Hematopoietic multipotent progenitor cell treated with erythropoietin and hydrocortisone succinate and interleukin-3 and kit ligand, for 15 days (in vitro differentiated cells): ENCODE data around the gene TRABD2B.

Source experiments
- DNase-seq: peaks from one replicate; pipeline ENCODE4 v3.0.0-alpha.2; 2015; ENCODE audit warnings: low spot score

TRABD2B gene

GRCh38 chr1:47875831-47876586, 121.2 kb downstream of the TRABD2B start:
- DNase-seq, result no peak

GRCh38 chr1:47875036-47875435, 122.1 kb downstream of the TRABD2B start:
- no peak for DNase-seq

GRCh38 chr1:47873337-47873736, 123.8 kb downstream of the TRABD2B start:
- DNase-seq, result no peak

GRCh38 chr1:47872886-47873285, 124.3 kb downstream of the TRABD2B start:
- no peak for DNase-seq

DNA sequence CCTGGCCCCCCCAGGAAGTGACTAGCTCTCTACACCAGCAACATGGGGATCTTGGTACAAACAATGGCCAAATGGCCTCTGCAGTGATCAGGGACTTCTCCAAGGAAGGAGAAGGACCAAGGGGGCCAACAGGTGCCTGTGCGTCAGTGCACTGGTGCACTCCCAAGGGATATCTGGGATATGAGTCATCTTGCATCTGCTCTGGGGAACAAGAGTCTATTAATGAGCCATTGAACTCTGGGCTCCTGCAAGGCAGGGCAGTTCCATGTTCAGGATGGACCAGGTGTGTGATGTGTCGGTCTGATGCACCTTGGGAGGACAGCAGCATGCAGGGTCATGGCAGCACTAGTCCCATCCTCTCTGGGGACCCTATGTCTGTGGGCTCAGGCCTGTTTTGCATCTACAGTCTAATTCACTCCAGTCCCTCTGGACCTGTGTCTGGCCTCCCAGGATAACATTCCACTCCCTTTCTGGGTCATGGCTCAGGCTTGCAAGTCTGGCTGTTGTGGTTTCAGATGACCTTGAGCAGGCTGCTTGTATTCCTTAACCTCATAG, 125.3 kb downstream of the TRABD2B start:
- no peak for DNase-seq

GRCh38 chr1:47870946-47871676, 126.1 kb downstream of the TRABD2B start:
- no peak for DNase-seq

DNA sequence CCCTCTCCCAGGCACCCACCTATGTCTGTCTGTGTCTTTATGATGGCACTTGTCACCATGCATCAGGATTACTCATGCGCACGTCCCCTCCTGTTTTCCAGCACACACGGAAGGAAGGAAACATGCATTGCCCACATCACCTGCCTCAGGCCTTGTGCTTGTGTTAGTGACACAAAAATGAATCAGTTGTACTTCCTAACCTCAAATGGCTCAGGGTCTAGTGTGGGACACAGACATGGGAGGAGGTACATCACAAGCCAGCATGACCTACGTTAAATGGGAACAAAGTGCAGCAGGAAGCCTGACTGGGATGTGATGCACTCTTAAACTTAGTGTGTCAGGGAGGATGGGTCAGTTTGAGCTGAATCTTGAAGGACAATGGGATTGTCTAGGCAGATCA, 126.7 kb downstream of the TRABD2B start:
- no peak for DNase-seq

DNA sequence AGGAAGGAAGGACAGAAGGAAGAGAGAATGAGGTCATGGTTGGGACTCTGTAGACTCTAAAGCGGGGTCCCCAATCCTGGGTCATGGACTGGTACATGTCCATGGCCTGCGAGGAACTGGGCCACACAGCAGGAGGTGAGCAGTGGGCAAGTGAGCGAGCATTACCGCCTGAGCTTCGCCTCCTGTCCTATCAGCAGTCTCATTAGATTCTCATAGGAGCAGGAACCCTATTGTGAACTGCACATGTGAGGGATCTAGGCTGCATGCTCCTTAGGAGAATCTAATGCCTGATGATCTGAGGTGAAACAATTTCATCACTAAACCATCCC, 128.9 kb downstream of the TRABD2B start:
- DNase-seq, result no peak

- DNase-seq, result no peak
Measured at GRCh38 chr1:47867438-47868347, 129.5 kb downstream of the TRABD2B start.

GRCh38 chr1:47866601-47867437, 130.4 kb downstream of the TRABD2B start:
- DNase-seq, result no peak

GRCh38 chr1:47865881-47866535, 131.2 kb downstream of the TRABD2B start:
- no peak for DNase-seq

DNA sequence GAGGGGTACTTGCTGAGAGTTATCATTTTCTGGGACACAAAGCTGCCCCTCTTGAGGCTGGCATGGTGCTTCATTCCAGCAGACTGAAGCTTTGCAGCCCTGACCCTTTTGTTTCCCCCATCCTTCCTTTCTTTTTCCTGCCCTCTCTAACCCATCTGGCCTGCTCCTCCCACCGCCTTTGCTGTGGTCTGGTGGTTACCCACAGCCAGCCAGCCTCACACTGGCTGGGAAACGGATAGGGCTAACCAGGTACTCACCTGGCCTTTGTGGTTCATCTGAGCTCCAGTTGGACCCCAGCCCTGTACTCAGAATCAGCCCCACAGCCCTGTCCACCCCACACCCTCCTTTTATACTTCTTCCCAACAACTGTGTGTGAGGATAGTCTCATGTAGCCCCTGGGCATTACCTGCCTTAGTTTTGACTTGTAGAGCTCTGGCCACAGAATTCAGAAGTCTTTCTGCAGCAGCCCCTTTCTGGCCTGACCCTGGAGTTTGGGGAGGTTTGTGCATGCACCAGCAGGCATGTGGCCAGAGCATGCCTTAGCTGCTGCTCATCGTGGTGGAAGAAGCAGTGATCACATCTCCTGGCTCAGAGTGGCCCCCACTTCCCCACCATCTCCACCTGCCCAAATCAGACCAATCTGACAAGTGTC, 138.0 kb downstream of the TRABD2B start:
- DNase-seq, result no peak

- DNase-seq, result no peak
Measured at GRCh38 chr1:47856996-47857395, 140.2 kb downstream of the TRABD2B start.

DNA sequence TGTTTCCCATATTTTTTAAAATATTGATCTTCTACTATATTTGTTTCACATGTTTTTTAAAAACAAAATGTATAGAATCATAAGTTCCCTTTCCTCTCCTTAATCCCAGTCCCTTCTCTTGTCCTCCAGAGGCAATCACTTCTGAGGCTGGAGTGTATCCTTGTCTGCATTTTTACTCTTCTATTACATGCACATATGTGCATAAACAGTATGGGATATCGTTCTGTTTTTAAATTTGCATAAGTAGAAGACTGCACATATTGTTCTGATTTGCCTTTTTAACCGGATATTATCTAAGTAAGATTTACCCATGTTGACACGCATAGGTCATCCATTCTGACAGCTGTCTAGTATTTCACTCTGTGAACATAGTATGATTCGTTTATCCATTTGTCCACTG, 142.0 kb downstream of the TRABD2B start:
- DNase-seq, result no peak

DNA sequence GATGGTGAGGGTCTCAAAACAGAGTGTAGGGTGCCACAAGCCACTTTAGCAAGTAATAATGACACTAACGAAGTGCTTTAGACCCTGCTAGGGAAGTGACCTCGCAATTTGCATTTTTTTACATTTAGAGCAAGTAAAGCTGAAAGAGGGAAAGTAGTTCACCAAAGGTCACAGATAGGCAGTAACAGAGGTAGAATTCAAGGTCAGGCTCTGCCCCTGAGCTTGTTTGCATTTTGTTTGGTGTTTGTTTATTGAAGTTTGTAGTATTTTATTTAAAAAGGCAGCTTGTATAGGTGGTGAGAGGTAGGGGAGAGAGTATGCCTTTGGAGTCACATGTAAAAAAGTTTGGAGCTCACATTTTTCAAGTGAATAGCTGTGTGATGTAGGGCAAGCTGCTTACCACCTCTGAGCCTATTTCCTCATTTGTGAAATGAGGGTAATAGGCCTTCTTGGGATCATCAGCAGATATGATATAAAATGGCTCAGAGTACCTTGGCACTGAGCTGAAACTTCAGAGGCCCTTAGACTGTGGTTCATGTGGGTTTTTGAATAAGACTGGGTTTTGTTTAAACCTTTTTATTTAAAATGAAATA, 142.5 kb downstream of the TRABD2B start:
- no peak for DNase-seq

DNA sequence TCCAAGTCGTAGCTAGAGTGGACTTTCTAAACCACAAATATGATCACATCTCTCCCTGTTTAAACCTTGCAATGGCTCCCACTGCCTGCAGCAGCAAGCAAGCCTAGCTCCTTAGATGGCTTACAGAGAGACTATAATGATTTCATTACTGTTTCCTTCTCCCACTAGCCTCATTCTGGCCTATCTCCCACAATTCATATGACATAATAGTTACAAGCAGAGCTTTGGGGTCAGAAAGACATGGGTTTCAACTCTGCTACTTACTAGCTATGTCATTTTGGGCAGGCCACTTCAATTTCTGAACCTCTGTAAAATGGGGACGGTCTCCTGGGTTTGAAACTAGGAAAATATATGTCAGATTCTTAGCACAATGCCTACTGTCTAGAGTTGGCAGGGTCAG, 143.3 kb downstream of the TRABD2B start:
- no peak for DNase-seq

- DNase-seq, result no peak
Measured at GRCh38 chr1:47853059-47853458, 144.1 kb downstream of the TRABD2B start.

DNA sequence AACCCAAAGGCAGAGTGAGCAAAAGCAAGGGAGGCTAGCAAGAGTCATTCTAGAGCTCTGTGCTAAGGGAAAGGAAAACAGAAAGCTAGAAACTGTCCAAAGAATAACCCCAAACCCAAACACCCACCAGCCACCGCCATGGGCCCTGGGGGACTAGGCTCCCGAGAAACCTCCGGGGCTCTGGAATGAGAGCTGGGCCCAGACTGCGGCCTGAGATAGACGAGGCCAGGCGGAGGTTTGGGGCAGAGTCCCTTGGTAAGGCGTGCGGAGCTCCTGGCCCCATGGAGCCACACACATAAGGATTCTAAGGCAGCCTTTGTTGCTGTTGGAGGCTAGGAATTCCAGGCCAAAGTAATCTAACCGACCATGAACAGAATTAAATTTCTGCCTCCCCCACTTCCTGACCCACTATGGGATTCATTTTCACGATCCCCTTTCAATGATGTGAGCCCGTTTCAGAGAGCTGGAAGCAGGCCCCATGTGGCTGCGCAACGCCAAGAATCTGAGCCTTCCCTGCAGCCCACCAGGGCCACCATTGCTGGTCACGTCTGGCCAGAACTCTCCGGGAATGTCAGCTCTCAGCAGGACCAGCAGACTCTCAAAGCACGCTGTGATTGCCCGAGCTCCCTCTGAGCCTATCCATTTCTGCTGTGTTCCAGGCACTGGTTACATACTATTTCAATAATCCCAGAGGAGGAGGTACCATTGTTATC, 145.0 kb downstream of the TRABD2B start:
- no peak for DNase-seq

DNA sequence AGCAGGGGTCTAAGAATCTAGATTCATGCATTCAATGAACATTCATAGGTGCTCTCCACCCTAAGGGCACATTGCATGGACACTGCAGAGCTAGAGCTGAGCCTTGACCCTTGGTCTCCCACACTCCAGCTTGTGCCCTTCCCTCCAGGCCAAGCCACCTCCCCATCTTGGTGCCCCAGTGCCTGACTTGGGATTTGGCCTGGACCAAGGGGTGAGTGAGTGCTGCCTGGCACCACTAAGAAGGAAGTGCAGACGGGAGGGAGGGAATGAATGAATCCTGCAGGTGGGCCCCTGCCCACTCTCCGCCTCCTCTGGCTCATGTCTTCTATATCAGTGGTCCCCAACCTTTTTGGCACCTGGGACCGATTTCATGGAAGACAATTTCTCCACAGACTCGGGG, 146.7 kb downstream of the TRABD2B start:
- DNase-seq, result no peak
